ENCODE measurements around the gene KRTAP10-1. TPM values are rescaled to one million over a fixed set of nuclear protein-coding genes. Genes with fewer than 3 reads are reported as not detected.

The KRTAP10-1 gene, protein sequence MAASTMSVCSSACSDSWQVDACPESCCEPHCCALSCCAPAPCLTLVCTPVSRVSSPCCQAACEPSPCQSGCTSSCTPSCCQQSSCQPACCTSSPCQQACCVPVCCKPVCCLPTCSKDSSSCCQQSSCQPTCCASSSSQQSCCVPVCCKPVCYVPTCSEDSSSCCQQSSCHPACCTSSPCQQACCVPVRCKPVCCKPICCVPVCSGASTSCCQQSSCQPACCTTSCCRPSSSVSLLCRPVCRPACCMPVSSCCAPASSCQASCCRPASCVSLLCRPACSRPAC
- not detected in 2 replicates for total RNA-seq (ENCODE audit: low replicate concordance)

- Mint-ChIP-seq H3K9me3 (peaks cover 4% of the 10 kb centered on the region), H3K4me3 (no peak within 1 kb of the TSS), H3K4me1 (no peaks in the 10 kb centered on the region), H3K27me3 (ENCODE audit: insufficient read depth, low read depth) (no peaks in the 10 kb centered on the region), H3K36me3 (no peaks in the 10 kb centered on the region), H3K27ac (no peak within 1 kb of the TSS)
- no peak within 1 kb of the TSS for H3K27ac ChIP-seq
- no peak within 1 kb of the TSS for H2AFZ ChIP-seq (replicated peaks)
- no peaks in the 10 kb centered on the region for H4K20me1 ChIP-seq (ENCODE audit: low read depth)
- no peaks in the 10 kb centered on the region for H3K27me3 ChIP-seq
- no peaks in the 10 kb centered on the region for H3K79me2 ChIP-seq (ENCODE audit: low read depth)
- TF ChIP-seq, protein P1, sequence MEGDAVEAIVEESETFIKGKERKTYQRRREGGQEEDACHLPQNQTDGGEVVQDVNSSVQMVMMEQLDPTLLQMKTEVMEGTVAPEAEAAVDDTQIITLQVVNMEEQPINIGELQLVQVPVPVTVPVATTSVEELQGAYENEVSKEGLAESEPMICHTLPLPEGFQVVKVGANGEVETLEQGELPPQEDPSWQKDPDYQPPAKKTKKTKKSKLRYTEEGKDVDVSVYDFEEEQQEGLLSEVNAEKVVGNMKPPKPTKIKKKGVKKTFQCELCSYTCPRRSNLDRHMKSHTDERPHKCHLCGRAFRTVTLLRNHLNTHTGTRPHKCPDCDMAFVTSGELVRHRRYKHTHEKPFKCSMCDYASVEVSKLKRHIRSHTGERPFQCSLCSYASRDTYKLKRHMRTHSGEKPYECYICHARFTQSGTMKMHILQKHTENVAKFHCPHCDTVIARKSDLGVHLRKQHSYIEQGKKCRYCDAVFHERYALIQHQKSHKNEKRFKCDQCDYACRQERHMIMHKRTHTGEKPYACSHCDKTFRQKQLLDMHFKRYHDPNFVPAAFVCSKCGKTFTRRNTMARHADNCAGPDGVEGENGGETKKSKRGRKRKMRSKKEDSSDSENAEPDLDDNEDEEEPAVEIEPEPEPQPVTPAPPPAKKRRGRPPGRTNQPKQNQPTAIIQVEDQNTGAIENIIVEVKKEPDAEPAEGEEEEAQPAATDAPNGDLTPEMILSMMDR (IDR thresholded peaks at IDR 0.05), result no peak
- TF ChIP-seq EZH2 (IDR thresholded peaks at IDR 0.05), result no peak
- TF ChIP-seq EZH2phosphoT487 (IDR thresholded peaks at IDR 0.05), result no peak
- no peak within 1 kb of the TSS for H3K4me3 ChIP-seq
- H3K4me1 ChIP-seq, result no peaks in the 10 kb centered on the region
- H3K36me3 ChIP-seq, result no peaks in the 10 kb centered on the region
- no peak within 1 kb of the TSS for H3K4me2 ChIP-seq
- no peaks in the 10 kb centered on the region for H3F3A ChIP-seq (ENCODE audit: low read depth)
- no peak within 1 kb of the TSS for H3K9ac ChIP-seq
- H3K9me3 ChIP-seq (ENCODE audit: low read depth), result peaks cover 11% of the 10 kb centered on the region
- no peak for DNase-seq (ENCODE audit: low spot score)
Measured at GRCh38 chr21:44539991-44540666, at the start of gene KRTAP10-1. KRTAP10-1 (minus strand) TSS chr21:44540195; CDS start chr21:44540150, 45 bp downstream.

DNA sequence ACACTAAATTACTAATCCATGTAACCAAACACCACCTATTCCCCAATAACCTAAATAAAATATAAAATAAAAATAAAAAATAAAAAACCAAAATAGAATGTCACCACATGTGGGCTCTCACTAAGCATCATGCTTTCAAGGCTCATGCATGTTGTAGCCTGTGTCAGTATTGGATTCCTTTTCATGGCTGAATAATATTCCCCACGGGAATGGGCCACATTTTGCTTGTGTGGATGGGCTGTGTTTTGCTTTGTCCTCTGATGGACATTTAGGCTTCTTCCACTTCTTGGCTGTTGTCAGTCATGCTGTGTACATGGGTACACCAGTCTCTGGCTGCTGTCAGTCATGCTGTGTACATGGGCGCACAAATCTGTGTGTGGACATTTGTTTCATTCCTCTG lies 49.1 kb upstream of the KRTAP10-1 start:
- Mint-ChIP-seq H3K9me3 (peaks cover 3% of the 10 kb centered on the region), H3K27me3 (ENCODE audit: insufficient read depth, low read depth) (peaks cover 2% of the 10 kb centered on the region), H3K27ac (no peak overlapping the region), H3K36me3 (no peaks in the 10 kb centered on the region), H3K4me3 (no peak overlapping the region), H3K4me1 (peaks cover 15% of the 10 kb centered on the region)
- Histone ChIP-seq H3K27ac (no peak overlapping the region), H3K27me3 (no peaks in the 10 kb centered on the region), H3K36me3 (no peaks in the 10 kb centered on the region), H4K20me1 (ENCODE audit: low read depth) (no peaks in the 10 kb centered on the region), H3K4me2 (no peak overlapping the region), H3K9ac (no peak overlapping the region), H3K4me1 (peaks cover 5% of the 10 kb centered on the region), H3K9me3 (ENCODE audit: low read depth) (no peaks in the 10 kb centered on the region), H3K4me3 (no peak overlapping the region), H3K79me2 (ENCODE audit: low read depth) (no peaks in the 10 kb centered on the region), H3F3A (ENCODE audit: low read depth) (no peaks in the 10 kb centered on the region), H2AFZ (replicated peaks) (no peak overlapping the region)
- TF ChIP-seq, protein P1 (IDR thresholded peaks at IDR 0.05), result no peak
- TF ChIP-seq EZH2phosphoT487 (IDR thresholded peaks at IDR 0.05) (no peak), EZH2 (IDR thresholded peaks at IDR 0.05) (no peak)
- no peak for DNase-seq (ENCODE audit: low spot score)

DNA sequence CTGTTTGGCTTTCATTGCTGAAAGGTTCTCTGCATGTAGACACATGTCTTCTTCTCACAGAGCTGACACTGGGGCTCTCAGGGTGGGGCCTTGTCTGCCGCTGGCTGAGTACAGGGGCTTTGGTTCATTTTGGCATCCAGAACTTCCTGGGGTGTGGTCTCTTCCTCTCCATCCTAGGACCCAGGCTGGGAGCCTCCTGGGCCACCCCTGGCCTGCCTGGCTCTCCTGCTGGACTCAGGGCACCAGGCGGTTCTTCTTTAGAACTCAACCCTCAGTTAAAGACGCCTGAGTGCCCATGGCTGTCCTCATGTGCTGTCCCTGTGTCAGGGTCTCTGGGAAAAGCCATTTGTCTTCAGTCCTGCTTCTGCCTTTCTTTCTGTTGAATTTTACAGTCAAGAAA lies 45.9 kb upstream of the KRTAP10-1 start:
- Histone ChIP-seq H3K27me3 (no peaks in the 10 kb centered on the region), H4K20me1 (ENCODE audit: low read depth) (no peaks in the 10 kb centered on the region), H3K4me1 (peaks cover 13% of the 10 kb centered on the region), H3K27ac (no peak overlapping the region), H3K9me3 (ENCODE audit: low read depth) (peaks cover 6% of the 10 kb centered on the region), H3K4me2 (no peak overlapping the region), H3K79me2 (ENCODE audit: low read depth) (no peaks in the 10 kb centered on the region), H3K36me3 (no peaks in the 10 kb centered on the region), H3K9ac (no peak overlapping the region), H3K4me3 (no peak overlapping the region), H3F3A (ENCODE audit: low read depth) (peaks cover 14% of the 10 kb centered on the region), H2AFZ (replicated peaks) (no peak overlapping the region)
- Mint-ChIP-seq H3K27ac (no peak overlapping the region), H3K9me3 (peaks cover 16% of the 10 kb centered on the region), H3K36me3 (no peaks in the 10 kb centered on the region), H3K4me3 (no peak overlapping the region), H3K27me3 (ENCODE audit: insufficient read depth, low read depth) (peaks cover 2% of the 10 kb centered on the region), H3K4me1 (peaks cover 14% of the 10 kb centered on the region)
- TF ChIP-seq, protein P1 (IDR thresholded peaks at IDR 0.05), result no peak
- TF ChIP-seq EZH2phosphoT487 (IDR thresholded peaks at IDR 0.05) (no peak), EZH2 (IDR thresholded peaks at IDR 0.05) (no peak)
- no peak for DNase-seq (ENCODE audit: low spot score)

Measured in neural progenitor cell (in vitro differentiated cells).